ENCODE measurements around the gene PUM2. TPM values are rescaled to one million over a fixed set of nuclear protein-coding genes. Genes with fewer than 3 reads are reported as not detected.

Gene PUM2
- 10 to 100 TPM; 26.2 to 90.2 (median 31.9) TPM for polyA plus RNA-seq
- long read RNA-seq, donor 1, result 0 reads
- long read RNA-seq, donor 2, partial matches to known transcripts, result 6 of 8 reads
- long read RNA-seq, donor 2, other reads (novel, unspliced or antisense), result 0 of 8 reads
- long read RNA-seq, donor 3, partial matches to known transcripts, result 20 of 20 reads
- long read RNA-seq, donor 3, other reads (novel, unspliced or antisense), result 0 of 20 reads
- long read RNA-seq, donor 4, result 0 reads
- long read RNA-seq, donor 5, partial matches to known transcripts, result 5 of 5 reads
- long read RNA-seq, donor 5, other reads (novel, unspliced or antisense), result 0 of 5 reads
- long read RNA-seq, donor 6, partial matches to known transcripts, result 11 of 11 reads
- long read RNA-seq, donor 6, other reads (novel, unspliced or antisense), result 0 of 11 reads
- long read RNA-seq, donor 7, result 0 reads
- long read RNA-seq, donor 8, result 0 reads
- long read RNA-seq, donor 9, result 0 reads
- long read RNA-seq, donor 10, partial matches to known transcripts, result 35 of 35 reads
- long read RNA-seq, donor 10, other reads (novel, unspliced or antisense), result 0 of 35 reads

- Histone ChIP-seq H3K9me3 (ENCODE audit: control insufficient read depth in 2 of 2, insufficient read depth in 1 of 2, low read depth in 1 of 2, low read length in 1 of 2) (no peaks in the 10 kb centered on the region), H3K4me1 (ENCODE audit: control insufficient read depth in 3 of 3, insufficient read depth in 2 of 3, low read depth in 1 of 3, low read length in 2 of 3) (peaks cover 10 to 37% (median 20%) of the 10 kb centered on the region in 3 donors), H3K27ac (ENCODE audit: low read depth in 1 of 3, low read length in 2 of 3) (peak within 1 kb of the TSS; percentile 92 to 99 (median 94)), H3K27me3 (ENCODE audit: control insufficient read depth in 3 of 3, insufficient read depth in 3 of 3, low read length in 3 of 3) (no peaks in the 10 kb centered on the region), H3K36me3 (ENCODE audit: control insufficient read depth in 3 of 3, insufficient read depth in 2 of 3, low read depth in 1 of 3, low read length in 3 of 3) (peaks cover 0 to 4% (median 0%) of the 10 kb centered on the region in 3 donors), H3K4me3 (ENCODE audit: low read depth in 1 of 3, low read length in 3 of 3) (peak within 1 kb of the TSS; percentile 92 to 100 (median 93))
- DNase-seq (peak; percentile 97 to 99), FAIRE-seq (no peak)
- 0 to 1% (median 1%) methylated on average over 52 to 70 of the region's 70 CpGs for WGBS, 3 donors
Measured at GRCh38 chr2:20350753-20351554, at the start of gene PUM2. Gene PUM2, minus strand, starts transcription at chr2:20350844. Its CDS starts 23,484 bp downstream, at chr2:20327360.

- 63 to 91% (median 87%) methylated on average over 1 of the region's 1 CpG for WGBS, 3 donors
- H3K36me3 ChIP-seq (ENCODE audit: control insufficient read depth in 3 of 3, insufficient read depth in 2 of 3, low read depth in 1 of 3, low read length in 3 of 3), result no peaks in the 10 kb centered on the region
- H3K27ac ChIP-seq (ENCODE audit: low read depth in 1 of 3, low read length in 2 of 3), result no peak overlapping the region
- DNase-seq (no peak), FAIRE-seq (no peak)
- H3K4me1 ChIP-seq (ENCODE audit: control insufficient read depth in 3 of 3, insufficient read depth in 2 of 3, low read depth in 1 of 3, low read length in 2 of 3), result no peaks in the 10 kb centered on the region
- H3K4me3 ChIP-seq (ENCODE audit: low read depth in 1 of 3, low read length in 3 of 3), result no peak overlapping the region
- H3K27me3 ChIP-seq (ENCODE audit: control insufficient read depth in 3 of 3, insufficient read depth in 3 of 3, low read length in 3 of 3), result peaks cover 0 to 4% (median 0%) of the 10 kb centered on the region in 3 donors
- H3K9me3 ChIP-seq (ENCODE audit: control insufficient read depth in 2 of 2, insufficient read depth in 1 of 2, low read depth in 1 of 2, low read length in 1 of 2), result no peaks in the 10 kb centered on the region
Measured at GRCh38 chr2:20400306-20400705, 49.7 kb upstream of the PUM2 start.

- peak overlapping the region in 1 of 3 donors; percentile 41 for H3K27ac ChIP-seq (ENCODE audit: low read depth in 1 of 3, low read length in 2 of 3)
- H3K4me3 ChIP-seq (ENCODE audit: low read depth in 1 of 3, low read length in 3 of 3), result no peak overlapping the region
- no peaks in the 10 kb centered on the region for H3K9me3 ChIP-seq (ENCODE audit: control insufficient read depth in 2 of 2, insufficient read depth in 1 of 2, low read depth in 1 of 2, low read length in 1 of 2)
- peaks cover 0 to 4% (median 0%) of the 10 kb centered on the region in 3 donors for H3K27me3 ChIP-seq (ENCODE audit: control insufficient read depth in 3 of 3, insufficient read depth in 3 of 3, low read length in 3 of 3)
- DNase-seq (no peak), FAIRE-seq (no peak)
- WGBS, 3 donors, result 68 to 80% (median 71%) methylated on average over 7 of the region's 7 CpGs
- no peaks in the 10 kb centered on the region for H3K36me3 ChIP-seq (ENCODE audit: control insufficient read depth in 3 of 3, insufficient read depth in 2 of 3, low read depth in 1 of 3, low read length in 3 of 3)
- H3K4me1 ChIP-seq (ENCODE audit: control insufficient read depth in 3 of 3, insufficient read depth in 2 of 3, low read depth in 1 of 3, low read length in 2 of 3), result peaks cover 0 to 3% (median 0%) of the 10 kb centered on the region in 3 donors
Measured at GRCh38 chr2:20398956-20399567, 48.4 kb upstream of the PUM2 start.

- no peak for DNase-seq
- 75 to 82% (median 77%) methylated on average over 5 of the region's 5 CpGs for WGBS, 3 donors
- Histone ChIP-seq H3K9me3 (ENCODE audit: control insufficient read depth in 2 of 2, insufficient read depth in 1 of 2, low read depth in 1 of 2, low read length in 1 of 2) (no peaks in the 10 kb centered on the region), H3K27me3 (ENCODE audit: control insufficient read depth in 3 of 3, insufficient read depth in 3 of 3, low read length in 3 of 3) (peaks cover 0 to 4% (median 0%) of the 10 kb centered on the region in 3 donors), H3K36me3 (ENCODE audit: control insufficient read depth in 3 of 3, insufficient read depth in 2 of 3, low read depth in 1 of 3, low read length in 3 of 3) (no peaks in the 10 kb centered on the region), H3K4me1 (ENCODE audit: control insufficient read depth in 3 of 3, insufficient read depth in 2 of 3, low read depth in 1 of 3, low read length in 2 of 3) (peaks cover 0 to 3% (median 0%) of the 10 kb centered on the region in 3 donors), H3K4me3 (ENCODE audit: low read depth in 1 of 3, low read length in 3 of 3) (no peak overlapping the region), H3K27ac (ENCODE audit: low read depth in 1 of 3, low read length in 2 of 3) (no peak overlapping the region)
- FAIRE-seq, result no peak
Measured at GRCh38 chr2:20397811-20398447, 47.3 kb upstream of the PUM2 start.

- WGBS, 3 donors, result 79 to 88% (median 80%) methylated on average over 9 of the region's 9 CpGs
- Histone ChIP-seq H3K27ac (ENCODE audit: low read depth in 1 of 3, low read length in 2 of 3) (no peak overlapping the region), H3K4me1 (ENCODE audit: control insufficient read depth in 3 of 3, insufficient read depth in 2 of 3, low read depth in 1 of 3, low read length in 2 of 3) (peaks cover 0 to 3% (median 0%) of the 10 kb centered on the region in 3 donors), H3K27me3 (ENCODE audit: control insufficient read depth in 3 of 3, insufficient read depth in 3 of 3, low read length in 3 of 3) (peaks cover 0 to 4% (median 0%) of the 10 kb centered on the region in 3 donors), H3K9me3 (ENCODE audit: control insufficient read depth in 2 of 2, insufficient read depth in 1 of 2, low read depth in 1 of 2, low read length in 1 of 2) (no peaks in the 10 kb centered on the region), H3K36me3 (ENCODE audit: control insufficient read depth in 3 of 3, insufficient read depth in 2 of 3, low read depth in 1 of 3, low read length in 3 of 3) (no peaks in the 10 kb centered on the region), H3K4me3 (ENCODE audit: low read depth in 1 of 3, low read length in 3 of 3) (no peak overlapping the region)
- DNase-seq (no peak), FAIRE-seq (no peak)
Measured at GRCh38 chr2:20396356-20397000, 45.8 kb upstream of the PUM2 start.

GRCh38 chr2:20393986-20394385 is 43.3 kb upstream of the PUM2 start:
- H3K27me3 ChIP-seq (ENCODE audit: control insufficient read depth in 3 of 3, insufficient read depth in 3 of 3, low read length in 3 of 3), result peaks cover 0 to 4% (median 0%) of the 10 kb centered on the region in 3 donors
- no peak overlapping the region for H3K27ac ChIP-seq (ENCODE audit: low read depth in 1 of 3, low read length in 2 of 3)
- H3K4me3 ChIP-seq (ENCODE audit: low read depth in 1 of 3, low read length in 3 of 3), result no peak overlapping the region
- DNase-seq (no peak), FAIRE-seq (no peak)
- H3K9me3 ChIP-seq (ENCODE audit: control insufficient read depth in 2 of 2, insufficient read depth in 1 of 2, low read depth in 1 of 2, low read length in 1 of 2), result no peaks in the 10 kb centered on the region
- H3K36me3 ChIP-seq (ENCODE audit: control insufficient read depth in 3 of 3, insufficient read depth in 2 of 3, low read depth in 1 of 3, low read length in 3 of 3), result no peaks in the 10 kb centered on the region
- 85 to 90% (median 88%) methylated on average over 4 of the region's 4 CpGs for WGBS, 3 donors
- peaks cover 0 to 3% (median 0%) of the 10 kb centered on the region in 3 donors for H3K4me1 ChIP-seq (ENCODE audit: control insufficient read depth in 3 of 3, insufficient read depth in 2 of 3, low read depth in 1 of 3, low read length in 2 of 3)

- H3K36me3 ChIP-seq (ENCODE audit: control insufficient read depth in 3 of 3, insufficient read depth in 2 of 3, low read depth in 1 of 3, low read length in 3 of 3), result no peaks in the 10 kb centered on the region
- H3K4me1 ChIP-seq (ENCODE audit: control insufficient read depth in 3 of 3, insufficient read depth in 2 of 3, low read depth in 1 of 3, low read length in 2 of 3), result peaks cover 0 to 3% (median 0%) of the 10 kb centered on the region in 3 donors
- H3K27ac ChIP-seq (ENCODE audit: low read depth in 1 of 3, low read length in 2 of 3), result no peak overlapping the region
- DNase-seq, result peak; percentile 37 to 63
- 72 to 87% (median 83%) methylated on average over 6 to 8 of the region's 8 CpGs for WGBS, 3 donors
- H3K4me3 ChIP-seq (ENCODE audit: low read depth in 1 of 3, low read length in 3 of 3), result no peak overlapping the region
- FAIRE-seq, result no peak
- no peaks in the 10 kb centered on the region for H3K9me3 ChIP-seq (ENCODE audit: control insufficient read depth in 2 of 2, insufficient read depth in 1 of 2, low read depth in 1 of 2, low read length in 1 of 2)
- peaks cover 0 to 4% (median 0%) of the 10 kb centered on the region in 3 donors for H3K27me3 ChIP-seq (ENCODE audit: control insufficient read depth in 3 of 3, insufficient read depth in 3 of 3, low read length in 3 of 3)
Measured at GRCh38 chr2:20391951-20392699, 41.5 kb upstream of the PUM2 start.

Measured in small intestine (tissue), 16 donors.